Measurements from ENCODE around the gene ITIH4. TPM values are rescaled to one million over a fixed set of nuclear protein-coding genes. Genes with fewer than 3 reads are reported as not detected.

The ITIH4 gene
- total and polyA plus RNA-seq, 2 of the 13 experiments (the other 11 are each of a cell fraction or from before 2014, with no cell fraction given), result 2.7 to 5.3 TPM

- H2AFZ ChIP-seq (ENCODE audit: low read length), result no peak overlapping the region
- 93% methylated on average over 7 of the region's 7 CpGs for WGBS (ENCODE audit: low lambda C conversion rate)
- H3K4me2 ChIP-seq (ENCODE audit: low read depth, low read length), result no peak overlapping the region
- POLR2A ChIA-PET, result no interaction called here
- H3K4me1 ChIP-seq (ENCODE audit: insufficient read depth, low read length), result peaks cover 26% of the 10 kb centered on the region
- BruUV-seq (replicated peaks), result no TSS peak
- CTCF ChIA-PET (ENCODE audit: low intra/inter-chr PET ratio, low total read pairs), result no interaction called here
- no peak for TF ChIP-seq FOXM1 (CRISPR knock-in tag; IDR thresholded peaks at IDR 0.05)
- no peak for TF ChIP-seq ZNF354B (CRISPR knock-in tag; IDR thresholded peaks at IDR 0.05)
- TF ChIP-seq ZMYM2 (CRISPR knock-in tag; IDR thresholded peaks at IDR 0.05), result no peak
- TF ChIP-seq LCORL (IDR thresholded peaks at IDR 0.05), result no peak
- TF ChIP-seq LCORL (CRISPR knock-in tag; IDR thresholded peaks at IDR 0.05), result no peak
- no peak for TF ChIP-seq KLF13 (CRISPR knock-in tag; IDR thresholded peaks at IDR 0.05)
- TF ChIP-seq SRSF4 (IDR thresholded peaks at IDR 0.05; ENCODE audit: low read depth, low read length, poor library complexity, severe bottlenecking), result no peak
- no peak for TF ChIP-seq ATF1 (CRISPR knock-in tag; IDR thresholded peaks at IDR 0.05)
- TF ChIP-seq RNF2 (conservative IDR thresholded peaks at IDR 0.05; ENCODE audit: low read depth), result no peak
- TF ChIP-seq U2AF2 (IDR thresholded peaks at IDR 0.05; ENCODE audit: low read depth, low read length), result no peak
- no peak for TF ChIP-seq ZNF24 (IDR thresholded peaks at IDR 0.05)
- TF ChIP-seq KLF9 (CRISPR knock-in tag; IDR thresholded peaks at IDR 0.05; ENCODE audit: low read depth), result no peak
- TF ChIP-seq TGIF2 (CRISPR knock-in tag; IDR thresholded peaks at IDR 0.05), result no peak
- no peak for TF ChIP-seq CHCHD3 (CRISPR knock-in tag; IDR thresholded peaks at IDR 0.05)
- no peak for TF ChIP-seq GPN1 (CRISPR knock-in tag; IDR thresholded peaks at IDR 0.05; ENCODE audit: borderline replicate concordance)
- no peaks in the 10 kb centered on the region for H3K9me3 ChIP-seq (ENCODE audit: low read length)
- H4K20me1 ChIP-seq (ENCODE audit: insufficient read depth, low read length), result no peaks in the 10 kb centered on the region
- FAIRE-seq, result no peak
- no peak overlapping the region for H3K4me3 ChIP-seq (replicated peaks in 1 of 3; ENCODE audit: insufficient read depth in 1 of 3, low read depth in 2 of 3, low read length in 3 of 3)
- ATAC-seq, result no peak
- H3K79me2 ChIP-seq (ENCODE audit: insufficient read depth, low read length), result no peaks in the 10 kb centered on the region
- intact Hi-C loops (cut with micrococcal nuclease; ENCODE audit: unreplicated experiment), result no loop called here
- no peaks in the 10 kb centered on the region for H3K27me3 ChIP-seq (ENCODE audit: control insufficient read depth in 1 of 2, insufficient read depth in 2 of 2, low read length in 2 of 2)
- no peak overlapping the region for H3K9ac ChIP-seq (ENCODE audit: insufficient read depth, low read depth, low read length)
- DNase-seq (ENCODE audit: low spot score), result no peak
- in situ Hi-C loops (cut with HindIII; ENCODE audit: extremely low pct_ligation_motif_present, low pct_unique_long_range_greater_than_20kb), result no loop called here
- H3K27ac ChIP-seq (ENCODE audit: extremely low read length, insufficient read depth, low read length), result no peak overlapping the region
- peaks cover 2 to 9% of the 10 kb centered on the region in 2 experiments; a peak in 3 of 5 replicates for H3K36me3 ChIP-seq (replicated peaks in 1 of 2; ENCODE audit: control insufficient read depth in 1 of 2, insufficient read depth in 2 of 2, low read length in 2 of 2)
These were observed 17.3 kb upstream of the ITIH4 start for GRCh38 chr3:52847726-52848125.

Data from HepG2 (cell line).